Stimulated activated CD4-positive, alpha-beta T cell treated with anti-CD3 and anti-CD28 coated beads, TNF-alpha, amount 100 ng/mL, for 1 hour (primary cell): ENCODE data around the gene TRAPPC12.
A peak's percentile ranks its signal among the peaks of the same experiment; 100 is the strongest.
"Not testable (repeated sequence)": the region's sequence is repeated elsewhere in the genome, so short reads cannot be mapped to it uniquely, and the experiment has no call there.

Source experiments
- DNase-seq, 3 donors: peaks; one replicate each; pipeline ENCODE4 v3.0.0-alpha.2; 2020; ENCODE audit warnings: low read depth in 3 of 3, low spot score in 1 of 3

Gene TRAPPC12

GRCh38 chr2:3379647-3380534, at the start of gene TRAPPC12:
Gene TRAPPC12 (plus strand): TSS chr2:3379694. CDS start chr2:3387624, 7,930 bp downstream.
- peak; percentile 80 to 89 (median 82) for DNase-seq

- no peak for DNase-seq
Observed at GRCh38 chr2:3332133-3332532, 47.4 kb upstream of the TRAPPC12 start.

GRCh38 chr2:3334392-3335345, 44.8 kb upstream of the TRAPPC12 start:
- no peak for DNase-seq

GRCh38 chr2:3336844-3337243, 42.6 kb upstream of the TRAPPC12 start:
- no peak for DNase-seq

GRCh38 chr2:3338340-3338739, 41.2 kb upstream of the TRAPPC12 start:
- DNase-seq: no peak

GRCh38 chr2:3340144-3340543, 39.4 kb upstream of the TRAPPC12 start:
- DNase-seq: no peak

- DNase-seq: no peak
Observed at GRCh38 chr2:3341336-3341735, 38.2 kb upstream of the TRAPPC12 start.

- no peak for DNase-seq
Observed at GRCh38 chr2:3342324-3342723, 37.2 kb upstream of the TRAPPC12 start.

- DNase-seq: no peak
Observed at GRCh38 chr2:3343012-3343411, 36.5 kb upstream of the TRAPPC12 start.

- DNase-seq: no peak
Observed at GRCh38 chr2:3344897-3345296, 34.6 kb upstream of the TRAPPC12 start.

- no peak for DNase-seq
Observed at GRCh38 chr2:3345621-3346020, 33.9 kb upstream of the TRAPPC12 start.

- no peak for DNase-seq
Observed at GRCh38 chr2:3348767-3349166, 30.7 kb upstream of the TRAPPC12 start.

GRCh38 chr2:3349211-3349693, 30.2 kb upstream of the TRAPPC12 start:
- no peak for DNase-seq

GRCh38 chr2:3354986-3355385, 24.5 kb upstream of the TRAPPC12 start:
- no peak for DNase-seq

GRCh38 chr2:3355951-3356569, 23.4 kb upstream of the TRAPPC12 start:
- no peak for DNase-seq

GRCh38 chr2:3356799-3357198, 22.7 kb upstream of the TRAPPC12 start:
- no peak for DNase-seq

GRCh38 chr2:3357446-3357845, 22.0 kb upstream of the TRAPPC12 start:
- not testable (repeated sequence) for DNase-seq

- DNase-seq: no peak
Observed at GRCh38 chr2:3357926-3358325, 21.6 kb upstream of the TRAPPC12 start.

- DNase-seq: no peak
Observed at GRCh38 chr2:3361518-3362389, 17.7 kb upstream of the TRAPPC12 start.

GRCh38 chr2:3365219-3365618, 14.3 kb upstream of the TRAPPC12 start:
- no peak for DNase-seq
